MCF 10A (cell line): ENCODE results near the gene ABHD14A. TPM values are rescaled to one million over a fixed set of nuclear protein-coding genes. Genes with fewer than 3 reads are reported as not detected.
"Not testable (repeated sequence)": the region's sequence is repeated elsewhere in the genome, so short reads cannot be mapped to it uniquely, and the experiment has no call there.

Source experiments
- BruUV-seq: library from RNA; stranded (reverse); fragments of 400-500 nt; replicated peaks from 2 replicates; lab custom pipeline; 2021; lab: Mats Ljungman, UMichigan
- CTCF ChIA-PET: fragments of 300-600 bp; sonication (Branson Sonifier 250); formaldehyde crosslinking; extraction: SDS; loops from one replicate; lab custom pipeline; 2021; ENCODE audit warnings: antibody characterized with exemption, inconsistent platforms; lab: Yijun Ruan, JAX
- POLR2A ChIA-PET: fragments of 300-600, 350-650 bp; sonication (Branson Sonifier 250); formaldehyde crosslinking; extraction: SDS; loops from one replicate; lab custom pipeline; 2020; ENCODE audit warnings: antibody characterized with exemption, inconsistent platforms; lab: Yijun Ruan, JAX
- DNase-seq: peaks from one replicate; pipeline ENCODE4 v3.0.0-alpha.2; 2018; ENCODE audit not compliant: unreplicated experiment
- H3K27ac Mint-ChIP-seq: one replicate; pipeline ENCODE4 v1.8.0; 2022; ENCODE audit warnings: mild to moderate bottlenecking, low read depth, mixed read lengths; ENCODE audit not compliant: unreplicated experiment
- H3K27me3 Mint-ChIP-seq: one replicate; pipeline ENCODE4 v1.8.0; 2022; ENCODE audit warnings: mixed read lengths; ENCODE audit not compliant: insufficient read depth, unreplicated experiment
- H3K36me3 Mint-ChIP-seq: one replicate; pipeline ENCODE4 v1.8.0; 2022; ENCODE audit warnings: mild to moderate bottlenecking, moderate library complexity, mixed read lengths; ENCODE audit not compliant: insufficient read depth, unreplicated experiment
- H3K4me1 Mint-ChIP-seq: one replicate; pipeline ENCODE4 v1.8.0; 2022; ENCODE audit warnings: mixed read lengths; ENCODE audit not compliant: insufficient read depth, unreplicated experiment
- H3K4me3 Mint-ChIP-seq: one replicate; pipeline ENCODE4 v1.8.0; 2022; ENCODE audit warnings: mild to moderate bottlenecking, moderate library complexity, mixed read lengths; ENCODE audit not compliant: unreplicated experiment
- H3K9me3 Mint-ChIP-seq: one replicate; pipeline ENCODE4 v1.8.0; 2022; ENCODE audit warnings: mixed read lengths; ENCODE audit not compliant: unreplicated experiment
- intact Hi-C: fragments of 100-400 bp; cut with micrococcal nuclease; formaldehyde crosslinking; loops from 2 replicates; pipeline ENCODE4 v1.14.1; 2022
- total RNA-seq: library from RNA; stranded (reverse); gene quantifications from 2 replicates; pipeline ENCODE4 v1.2.3, GENCODE V29; 2022
- TF ChIP-seq, protein P1 (sequence below): fragments of 200-600 bp; IDR thresholded peaks from one replicate; pipeline ENCODE4 v1.8.0; 2022; ENCODE audit warnings: antibody characterized with exemption, mild to moderate bottlenecking; ENCODE audit not compliant: unreplicated experiment

ABHD14A gene
- total RNA-seq, 1 experiment from 2014 or later, result 8.1 TPM

GRCh38 chr3:51986010-51986947 lies 11.4 kb downstream of the ABHD14A start:
- no TSS peak for BruUV-seq
- TF ChIP-seq, protein P1, sequence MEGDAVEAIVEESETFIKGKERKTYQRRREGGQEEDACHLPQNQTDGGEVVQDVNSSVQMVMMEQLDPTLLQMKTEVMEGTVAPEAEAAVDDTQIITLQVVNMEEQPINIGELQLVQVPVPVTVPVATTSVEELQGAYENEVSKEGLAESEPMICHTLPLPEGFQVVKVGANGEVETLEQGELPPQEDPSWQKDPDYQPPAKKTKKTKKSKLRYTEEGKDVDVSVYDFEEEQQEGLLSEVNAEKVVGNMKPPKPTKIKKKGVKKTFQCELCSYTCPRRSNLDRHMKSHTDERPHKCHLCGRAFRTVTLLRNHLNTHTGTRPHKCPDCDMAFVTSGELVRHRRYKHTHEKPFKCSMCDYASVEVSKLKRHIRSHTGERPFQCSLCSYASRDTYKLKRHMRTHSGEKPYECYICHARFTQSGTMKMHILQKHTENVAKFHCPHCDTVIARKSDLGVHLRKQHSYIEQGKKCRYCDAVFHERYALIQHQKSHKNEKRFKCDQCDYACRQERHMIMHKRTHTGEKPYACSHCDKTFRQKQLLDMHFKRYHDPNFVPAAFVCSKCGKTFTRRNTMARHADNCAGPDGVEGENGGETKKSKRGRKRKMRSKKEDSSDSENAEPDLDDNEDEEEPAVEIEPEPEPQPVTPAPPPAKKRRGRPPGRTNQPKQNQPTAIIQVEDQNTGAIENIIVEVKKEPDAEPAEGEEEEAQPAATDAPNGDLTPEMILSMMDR, result no peak
- no peak overlapping the region for H3K27ac Mint-ChIP-seq
- no peaks in the 10 kb centered on the region for H3K9me3 Mint-ChIP-seq
- DNase-seq, result no peak
- peaks cover 31% of the 10 kb centered on the region for H3K4me1 Mint-ChIP-seq
- H3K27me3 Mint-ChIP-seq, result no peaks in the 10 kb centered on the region
- H3K4me3 Mint-ChIP-seq, result no peak overlapping the region
- ChIA-PET CTCF (interaction anchor here (0.8 to 1.9 kb wide), 4 partner anchors 9 to 15 kb away, joined by 3 to 6 read pairs (median 4); partner anchors contain the start of genes ABHD14B and RPL29), POLR2A (interaction anchor here (0.7 to 2.1 kb wide), 2 partner anchors 9 to 11 kb away, joined by 4 to 7 read pairs; partner anchors contain the start of genes ABHD14A and RPL29)
- peaks cover 13% of the 10 kb centered on the region for H3K36me3 Mint-ChIP-seq
- intact Hi-C loops, result no loop called here

GRCh38 chr3:51987568-51987967 lies 12.7 kb downstream of the ABHD14A start:
- CTCF ChIA-PET, result interaction anchor here (0.6 to 1.9 kb wide), 3 partner anchors 8 to 49 kb away, joined by 3 to 5 read pairs (median 4); partner anchors contain the start of gene RPL29
- BruUV-seq, result no TSS peak
- no peak for DNase-seq
- H3K27me3 Mint-ChIP-seq, result no peaks in the 10 kb centered on the region
- H3K36me3 Mint-ChIP-seq, result peaks cover 22% of the 10 kb centered on the region
- no peaks in the 10 kb centered on the region for H3K9me3 Mint-ChIP-seq
- TF ChIP-seq, protein P1, result no peak
- no peak overlapping the region for H3K27ac Mint-ChIP-seq
- H3K4me3 Mint-ChIP-seq, result no peak overlapping the region
- intact Hi-C loops, result no loop called here
- POLR2A ChIA-PET, result interaction anchor here (2.1 kb wide), 1 partner anchor 8 kb away, joined by 7 read pairs; the partner anchor contains the start of gene RPL29
- H3K4me1 Mint-ChIP-seq, result peaks cover 27% of the 10 kb centered on the region

- Mint-ChIP-seq H3K27ac (peak overlapping the region; percentile 47), H3K9me3 (no peaks in the 10 kb centered on the region), H3K4me3 (no peak overlapping the region), H3K4me1 (peaks cover 20% of the 10 kb centered on the region), H3K27me3 (no peaks in the 10 kb centered on the region), H3K36me3 (peaks cover 32% of the 10 kb centered on the region)
- BruUV-seq, result no TSS peak
- TF ChIP-seq, protein P1, result no peak
- intact Hi-C loops, result no loop called here
- POLR2A ChIA-PET, result no interaction called here
- CTCF ChIA-PET, result interaction anchor here (0.8 kb wide), 2 partner anchors 13 to 46 kb away, joined by 3 to 4 read pairs; no protein-coding TSS in a partner anchor
- no peak for DNase-seq
These were observed 13.7 kb downstream of the ABHD14A start for GRCh38 chr3:51988286-51989146.

DNA sequence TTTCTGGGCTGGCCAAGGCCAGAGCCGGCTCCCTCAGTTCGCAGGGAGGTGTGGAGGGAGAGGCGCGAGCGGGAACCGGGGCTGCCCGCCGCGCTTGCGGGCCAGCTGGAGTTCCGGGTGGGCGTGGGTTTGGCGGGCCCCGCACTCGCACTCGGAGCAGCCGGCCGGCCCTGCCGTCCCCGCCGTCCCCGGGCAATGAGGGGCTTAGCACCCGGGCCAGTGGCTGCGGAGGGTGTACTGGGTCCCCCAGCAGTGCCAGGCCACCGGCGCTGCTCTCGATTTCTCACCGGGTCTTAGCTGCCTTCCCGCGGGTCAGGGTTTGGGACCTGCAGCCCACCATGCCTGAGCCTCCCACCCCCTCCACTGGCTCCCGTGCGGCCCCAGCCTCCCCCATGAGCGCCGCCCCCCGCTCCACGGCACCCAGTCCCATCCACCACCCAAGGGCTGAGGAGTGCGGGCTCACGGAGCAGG lies 15.7 kb downstream of the ABHD14A start:
- not testable (repeated sequence) for H3K27ac Mint-ChIP-seq
- POLR2A ChIA-PET, result interaction anchor here (0.6 to 2.9 kb wide), 4 partner anchors 8 to 67 kb away, joined by 3 to 30 read pairs (median 6); partner anchors contain the start of gene ACY1

More for the DNA sequence above, 15.7 kb downstream of the ABHD14A start:
- H3K4me1 Mint-ChIP-seq, H3K9me3 Mint-ChIP-seq, DNase-seq, intact Hi-C loops, H3K4me3 Mint-ChIP-seq, BruUV-seq, H3K27me3 Mint-ChIP-seq: not testable (repeated sequence)
- H3K36me3 Mint-ChIP-seq, result peaks cover 52% of the 10 kb centered on the region
- CTCF ChIA-PET, result interaction anchor here (0.9 to 3.0 kb wide), 2 partner anchors 7 to 18 kb away, joined by 3 to 12 read pairs; partner anchors contain the start of gene ACY1
